Measurements from ENCODE around the gene ZGPAT. TPM values are rescaled to one million over a fixed set of nuclear protein-coding genes. Genes with fewer than 3 reads are reported as not detected.

The ZGPAT gene
- total RNA-seq, 1 donor from 2014 or later: 42.6 TPM

DNA sequence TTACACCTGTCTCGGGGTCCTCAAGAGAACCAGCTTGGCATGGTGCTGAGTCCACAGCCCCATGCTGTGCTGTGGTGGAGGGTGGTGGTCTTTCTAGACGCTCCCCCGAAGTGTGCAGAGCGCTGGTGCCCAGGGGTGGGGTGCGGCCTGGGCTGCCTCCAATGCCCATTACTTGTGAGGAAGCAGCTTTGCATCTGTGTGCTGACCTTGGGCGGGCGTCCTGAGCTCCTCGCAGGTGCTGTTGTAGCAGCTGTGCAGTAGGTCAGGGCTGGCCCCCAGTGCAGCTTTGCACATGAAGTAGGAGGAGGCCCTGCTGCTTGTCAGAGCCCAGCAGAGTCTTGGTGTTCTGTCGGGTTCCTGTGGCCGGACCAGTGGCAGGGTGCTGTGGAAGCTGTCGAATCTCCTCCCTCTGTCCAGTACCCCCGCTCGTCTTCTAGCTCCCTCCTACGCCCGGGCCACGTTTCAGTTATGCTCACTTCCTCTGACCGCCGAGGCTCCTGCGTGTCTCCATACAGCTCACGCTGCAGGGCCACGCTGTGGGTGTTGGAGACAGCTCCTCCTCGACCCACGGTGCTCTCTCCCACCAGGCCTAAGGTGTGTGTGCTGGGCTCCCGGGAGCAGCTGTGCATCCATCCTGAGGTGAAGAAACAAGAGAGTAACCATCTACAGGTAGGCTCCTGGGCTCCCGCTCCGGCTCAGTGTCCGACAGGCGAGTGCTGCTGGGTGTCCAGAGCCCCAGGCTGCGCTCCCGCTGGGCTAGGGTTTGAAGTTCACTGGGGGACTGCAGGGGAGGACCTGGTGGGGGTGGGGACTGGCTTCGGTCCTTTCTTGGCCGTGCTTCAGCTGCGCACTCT is 45.7 kb upstream of the ZGPAT start:
- Histone ChIP-seq H3K36me3 (ENCODE audit: control insufficient read depth, insufficient read depth, low read length) (peaks cover 1% of the 10 kb centered on the region), H3K27me3 (ENCODE audit: control insufficient read depth, insufficient read depth, low read length) (no peaks in the 10 kb centered on the region), H3K4me3 (ENCODE audit: low read depth, low read length) (no peak overlapping the region)
- TF ChIP-seq, protein P1, sequence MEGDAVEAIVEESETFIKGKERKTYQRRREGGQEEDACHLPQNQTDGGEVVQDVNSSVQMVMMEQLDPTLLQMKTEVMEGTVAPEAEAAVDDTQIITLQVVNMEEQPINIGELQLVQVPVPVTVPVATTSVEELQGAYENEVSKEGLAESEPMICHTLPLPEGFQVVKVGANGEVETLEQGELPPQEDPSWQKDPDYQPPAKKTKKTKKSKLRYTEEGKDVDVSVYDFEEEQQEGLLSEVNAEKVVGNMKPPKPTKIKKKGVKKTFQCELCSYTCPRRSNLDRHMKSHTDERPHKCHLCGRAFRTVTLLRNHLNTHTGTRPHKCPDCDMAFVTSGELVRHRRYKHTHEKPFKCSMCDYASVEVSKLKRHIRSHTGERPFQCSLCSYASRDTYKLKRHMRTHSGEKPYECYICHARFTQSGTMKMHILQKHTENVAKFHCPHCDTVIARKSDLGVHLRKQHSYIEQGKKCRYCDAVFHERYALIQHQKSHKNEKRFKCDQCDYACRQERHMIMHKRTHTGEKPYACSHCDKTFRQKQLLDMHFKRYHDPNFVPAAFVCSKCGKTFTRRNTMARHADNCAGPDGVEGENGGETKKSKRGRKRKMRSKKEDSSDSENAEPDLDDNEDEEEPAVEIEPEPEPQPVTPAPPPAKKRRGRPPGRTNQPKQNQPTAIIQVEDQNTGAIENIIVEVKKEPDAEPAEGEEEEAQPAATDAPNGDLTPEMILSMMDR (IDR thresholded peaks at IDR 0.05; ENCODE audit: insufficient read depth, low read length, poor library complexity, severe bottlenecking): no peak
- no peak for DNase-seq (ENCODE audit: low read depth)

DNA sequence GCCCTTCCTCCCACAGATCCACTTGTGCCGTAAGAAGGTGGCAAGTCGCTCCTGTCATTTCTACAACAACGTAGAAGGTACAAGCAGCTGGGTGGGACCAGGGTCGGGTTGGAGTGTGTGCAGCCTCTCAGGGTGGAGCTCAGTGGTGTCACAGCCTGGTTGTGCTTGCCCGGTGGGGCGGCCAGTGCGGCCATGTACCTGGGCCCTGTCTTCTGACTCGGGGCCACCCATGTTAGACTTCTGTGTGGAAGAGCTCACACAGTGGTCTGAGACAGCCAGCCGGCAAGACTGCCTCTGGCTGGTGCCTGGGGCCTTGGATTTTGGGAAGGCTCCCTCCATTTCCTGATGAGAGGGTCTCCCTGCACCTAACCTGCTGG is 45.0 kb upstream of the ZGPAT start:
- Histone ChIP-seq H3K36me3 (ENCODE audit: control insufficient read depth, insufficient read depth, low read length) (peaks cover 1% of the 10 kb centered on the region), H3K4me3 (ENCODE audit: low read depth, low read length) (no peak overlapping the region), H3K27me3 (ENCODE audit: control insufficient read depth, insufficient read depth, low read length) (no peaks in the 10 kb centered on the region)
- TF ChIP-seq, protein P1 (IDR thresholded peaks at IDR 0.05; ENCODE audit: insufficient read depth, low read length, poor library complexity, severe bottlenecking): no peak
- no peak for DNase-seq (ENCODE audit: low read depth)

DNA sequence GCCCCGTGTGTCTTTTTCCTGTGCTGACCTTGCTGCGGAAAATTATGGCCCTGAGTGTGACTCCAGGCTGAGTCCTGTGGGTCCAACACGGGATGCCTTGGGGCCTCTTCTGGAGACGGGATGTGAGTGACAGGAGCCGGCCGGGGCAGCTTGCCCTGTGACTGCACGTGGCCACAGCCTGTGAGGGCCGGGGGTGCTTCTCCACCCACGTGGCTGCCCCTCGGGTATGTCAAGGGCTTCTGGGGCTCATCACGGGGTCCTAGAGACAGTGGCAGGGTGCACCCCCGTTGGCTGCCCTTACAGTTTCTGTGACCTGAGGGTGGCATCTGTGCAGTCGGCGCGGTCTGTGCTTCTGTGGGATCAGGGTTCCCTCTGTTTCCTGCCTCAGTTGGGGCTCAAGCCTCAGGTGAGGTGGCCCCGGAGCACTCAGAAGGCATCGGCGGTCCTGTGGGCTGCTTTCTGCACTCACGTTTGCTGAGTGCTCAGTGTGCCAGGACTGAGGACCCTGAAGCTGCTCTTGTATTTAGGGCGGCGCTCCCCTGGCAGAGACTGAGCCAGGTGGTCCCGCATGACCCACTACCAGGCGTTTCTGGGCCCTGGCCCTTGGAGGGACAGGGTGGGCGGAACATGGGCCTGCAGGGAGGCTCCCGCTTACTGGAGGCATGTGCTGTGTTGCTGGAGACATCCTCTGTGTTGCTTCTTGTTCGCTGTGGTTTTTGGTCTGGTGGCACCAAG is 44.3 kb upstream of the ZGPAT start:
- peaks cover 1% of the 10 kb centered on the region for H3K36me3 ChIP-seq (ENCODE audit: control insufficient read depth, insufficient read depth, low read length)
- H3K27me3 ChIP-seq (ENCODE audit: control insufficient read depth, insufficient read depth, low read length): no peaks in the 10 kb centered on the region
- TF ChIP-seq, protein P1 (IDR thresholded peaks at IDR 0.05; ENCODE audit: insufficient read depth, low read length, poor library complexity, severe bottlenecking): no peak
- no peak for DNase-seq (ENCODE audit: low read depth)
- H3K4me3 ChIP-seq (ENCODE audit: low read depth, low read length): no peak overlapping the region

DNA sequence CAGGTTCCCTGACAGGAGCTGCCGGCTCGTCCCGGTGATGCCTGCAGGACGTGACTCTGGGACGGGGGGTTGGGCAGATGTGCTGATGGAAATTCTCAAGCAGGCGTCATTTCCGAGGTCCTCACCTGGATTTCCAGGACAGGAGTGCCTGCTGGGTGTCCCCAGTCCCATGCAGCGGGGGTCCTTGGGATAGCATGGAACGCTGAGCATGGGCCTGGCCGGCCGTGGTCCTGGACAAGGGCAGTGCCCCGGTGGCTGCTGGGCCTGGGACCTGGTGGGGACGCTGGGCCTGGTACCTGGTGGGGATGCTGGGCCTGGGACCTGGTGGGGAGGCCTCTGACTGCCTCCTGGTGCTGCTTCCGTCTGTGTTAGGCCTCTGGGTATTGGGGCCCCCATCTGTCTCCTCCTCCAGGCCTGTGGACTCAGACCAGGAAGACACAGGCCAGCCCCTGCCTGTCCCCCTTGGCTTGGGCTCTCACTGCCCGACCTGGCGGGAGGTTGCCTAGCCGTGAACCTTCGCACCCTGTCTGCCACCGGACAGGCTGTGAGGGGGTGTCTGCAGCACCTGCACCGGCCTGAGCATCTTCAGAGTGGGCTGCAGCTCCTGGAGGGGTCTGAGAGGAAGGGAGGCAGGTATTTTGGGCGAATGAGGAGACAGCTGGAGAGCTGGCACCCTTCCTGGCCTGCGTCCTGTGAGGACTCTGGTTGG is 43.5 kb upstream of the ZGPAT start:
- TF ChIP-seq, protein P1 (IDR thresholded peaks at IDR 0.05; ENCODE audit: insufficient read depth, low read length, poor library complexity, severe bottlenecking): no peak

DNA sequence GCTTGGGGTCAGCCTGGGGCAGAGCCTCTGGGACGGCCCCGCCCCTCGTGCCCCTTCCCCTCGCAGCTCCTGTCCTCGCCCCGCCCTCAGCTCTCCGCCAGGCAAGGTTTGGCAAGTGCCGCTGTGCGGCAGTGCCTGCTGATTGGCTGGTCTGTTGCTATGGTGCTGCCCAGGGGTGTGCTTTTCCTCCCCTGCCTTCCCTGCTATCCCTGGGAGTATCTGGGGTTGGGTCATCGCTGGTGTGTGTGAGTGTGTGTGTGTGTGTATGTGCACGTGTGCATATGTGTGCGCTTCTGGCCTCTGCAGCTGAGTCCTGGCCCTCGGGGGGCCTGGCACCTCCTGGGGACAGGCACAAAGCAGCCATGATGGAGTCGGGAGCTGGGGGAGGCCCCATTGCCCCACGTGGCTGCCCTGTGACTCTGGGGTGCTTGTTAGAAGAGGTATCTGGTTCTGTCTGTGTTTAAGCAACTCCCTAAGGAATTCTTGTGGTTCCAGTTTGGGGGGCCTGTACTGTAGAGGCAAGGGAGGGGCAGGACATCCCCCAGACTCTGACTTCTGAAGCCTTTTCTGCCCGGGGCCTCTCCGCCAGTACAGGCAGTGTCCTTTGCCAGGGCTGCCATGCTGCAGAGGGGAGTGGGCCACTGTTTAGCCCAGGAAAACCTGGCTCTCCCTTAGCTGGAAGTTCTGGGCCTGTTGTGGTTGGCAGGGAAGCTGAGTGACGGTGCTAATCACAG is 42.8 kb upstream of the ZGPAT start:
- no peak for DNase-seq (ENCODE audit: low read depth)
- Histone ChIP-seq H3K36me3 (ENCODE audit: control insufficient read depth, insufficient read depth, low read length) (peaks cover 1% of the 10 kb centered on the region), H3K4me3 (ENCODE audit: low read depth, low read length) (no peak overlapping the region), H3K27me3 (ENCODE audit: control insufficient read depth, insufficient read depth, low read length) (no peaks in the 10 kb centered on the region)
- TF ChIP-seq, protein P1 (IDR thresholded peaks at IDR 0.05; ENCODE audit: insufficient read depth, low read length, poor library complexity, severe bottlenecking): no peak

More for the DNA sequence above, 43.5 kb upstream of the ZGPAT start:
- Histone ChIP-seq H3K27me3 (ENCODE audit: control insufficient read depth, insufficient read depth, low read length) (no peaks in the 10 kb centered on the region), H3K36me3 (ENCODE audit: control insufficient read depth, insufficient read depth, low read length) (peaks cover 1% of the 10 kb centered on the region), H3K4me3 (ENCODE audit: low read depth, low read length) (no peak overlapping the region)
- DNase-seq (ENCODE audit: low read depth): no peak
